Right renal cortex interstitium (tissue), 3 donors: Measurements from ENCODE around the gene RTN4RL1. TPM values are rescaled to one million over a fixed set of nuclear protein-coding genes. Genes with fewer than 3 reads are reported as not detected.
"Not testable (repeated sequence)": the region's sequence is repeated elsewhere in the genome, so short reads cannot be mapped to it uniquely, and the experiment has no call there.

Source experiments
- DNase-seq, 3 donors: peaks; one replicate each; pipeline ENCODE4 v3.0.0-alpha.2; 2013; ENCODE audit warnings: low read depth in 3 of 3, low spot score in 2 of 3
- polyA plus RNA-seq, 3 donors: library from polyadenylated mRNA; unstranded; fragments of 120-200 nt; gene quantifications; one replicate each; pipeline ENCODE4 v1.2.1, GENCODE V29; 2013; ENCODE audit not compliant: insufficient read length in 3 of 3

Gene RTN4RL1
- polyA plus RNA-seq, 3 donors = 0.72 to 1.8 (median 1.3) TPM

DNA sequence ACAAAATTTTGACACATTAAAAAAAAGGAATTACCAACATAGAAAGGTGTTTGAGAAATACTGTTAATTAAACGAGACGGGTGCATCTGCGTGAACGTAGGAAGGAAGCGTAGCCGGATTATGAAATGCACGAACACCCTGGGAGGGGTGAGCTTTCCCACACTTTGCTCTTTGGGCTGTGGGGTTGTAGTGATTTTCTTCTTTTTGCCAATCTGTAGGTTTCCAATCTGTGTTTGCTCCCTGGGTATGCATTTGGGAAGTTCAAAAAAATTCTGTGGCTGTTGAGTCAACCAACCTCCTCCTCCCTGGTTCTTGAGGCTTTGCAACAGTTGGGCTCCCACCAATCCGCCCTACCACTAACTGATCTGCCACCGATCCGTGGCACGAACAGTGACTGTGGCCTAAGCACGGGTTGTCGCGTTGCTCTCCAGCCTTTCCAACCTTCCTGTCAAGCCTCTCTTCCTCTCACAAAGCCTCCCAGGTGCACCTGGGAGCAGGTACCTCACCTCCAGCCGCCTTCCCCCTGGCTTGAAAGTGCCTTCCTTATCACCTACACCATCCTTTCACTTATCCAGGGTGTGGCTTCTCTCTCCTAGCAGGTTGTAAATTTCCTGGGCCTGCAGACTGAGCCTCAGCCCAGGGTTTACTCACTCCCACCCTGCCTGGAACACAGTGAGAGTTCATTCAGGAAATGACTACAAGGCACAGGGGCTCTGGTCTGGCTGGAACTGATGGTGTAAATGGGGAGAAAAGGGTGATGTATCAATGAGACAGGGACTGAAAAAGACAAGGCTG is 16.6 kb downstream of the RTN4RL1 start:
- DNase-seq = no peak

DNA sequence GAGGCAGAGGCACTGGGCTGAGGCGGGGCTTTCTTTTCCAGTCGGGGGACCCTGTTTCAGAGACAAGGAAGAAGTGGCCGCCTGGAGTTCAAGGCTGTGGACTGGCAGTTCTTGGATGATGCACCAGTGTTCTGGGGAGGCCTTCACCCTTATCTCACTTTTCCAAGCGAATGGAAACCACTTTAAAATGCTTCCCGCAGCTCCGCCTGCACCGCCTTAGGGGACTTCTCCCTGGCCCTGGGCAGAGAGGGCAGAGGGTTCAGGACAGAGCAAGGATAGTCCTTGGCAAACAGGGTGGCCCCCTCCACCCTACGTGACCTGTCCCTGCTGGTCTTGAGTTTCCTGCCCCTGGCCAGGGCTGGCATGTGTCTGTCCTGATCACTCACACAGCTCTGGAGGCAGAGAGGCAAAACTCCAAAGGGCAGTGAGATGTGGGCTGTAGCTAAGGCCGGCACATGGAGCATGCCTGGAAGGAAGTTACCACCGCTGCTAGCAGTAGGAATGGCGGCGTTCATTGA is 20.6 kb downstream of the RTN4RL1 start:
- DNase-seq = no peak

DNA sequence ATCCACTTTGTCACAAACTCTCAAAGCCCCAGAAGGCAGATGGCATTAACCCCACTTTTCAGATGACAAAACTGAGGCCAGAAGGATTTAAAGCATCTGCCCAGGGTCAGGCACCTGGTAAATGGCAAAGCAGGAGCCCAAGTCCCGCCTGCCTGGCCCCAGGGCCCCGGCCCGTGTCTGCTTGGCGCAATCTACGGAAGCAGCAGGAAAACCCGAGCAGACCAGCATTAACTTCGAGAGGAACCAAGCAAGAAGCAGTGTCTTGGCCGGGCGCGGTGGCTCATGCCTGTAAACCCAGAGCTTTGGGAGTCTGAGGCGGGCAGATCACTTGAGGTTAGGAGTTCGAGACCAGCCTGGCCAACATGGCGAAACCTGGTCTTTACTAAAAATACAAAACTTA is 21.6 kb downstream of the RTN4RL1 start:
- DNase-seq = no peak

DNA sequence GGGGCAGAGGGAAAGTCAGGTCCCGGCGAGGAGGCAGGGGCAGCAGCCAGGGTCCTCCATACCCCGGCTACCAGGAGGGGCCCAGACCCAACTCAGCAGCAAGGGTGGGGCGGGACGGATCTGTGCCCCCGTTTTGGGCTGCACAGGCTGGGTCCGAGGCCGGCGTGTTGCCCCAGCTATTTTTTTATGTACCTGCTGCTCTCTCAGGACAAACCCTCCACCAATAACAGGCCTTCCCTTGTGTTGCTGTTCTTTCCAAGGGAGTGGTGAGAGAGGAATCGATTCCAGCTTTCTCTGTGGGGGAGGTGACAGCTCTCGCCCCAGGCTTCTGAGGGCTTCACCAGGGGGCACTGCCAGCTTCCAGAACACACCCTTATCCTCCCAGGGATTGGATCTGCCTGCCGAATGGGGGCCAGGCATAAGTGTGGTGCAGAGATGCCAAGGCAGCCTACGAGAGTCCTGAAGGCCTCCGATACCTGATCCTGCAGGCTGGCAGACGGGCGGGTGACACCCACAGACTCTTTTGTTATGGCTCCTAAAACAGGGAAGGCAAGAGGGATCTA is 22.3 kb downstream of the RTN4RL1 start:
- no peak for DNase-seq

DNA sequence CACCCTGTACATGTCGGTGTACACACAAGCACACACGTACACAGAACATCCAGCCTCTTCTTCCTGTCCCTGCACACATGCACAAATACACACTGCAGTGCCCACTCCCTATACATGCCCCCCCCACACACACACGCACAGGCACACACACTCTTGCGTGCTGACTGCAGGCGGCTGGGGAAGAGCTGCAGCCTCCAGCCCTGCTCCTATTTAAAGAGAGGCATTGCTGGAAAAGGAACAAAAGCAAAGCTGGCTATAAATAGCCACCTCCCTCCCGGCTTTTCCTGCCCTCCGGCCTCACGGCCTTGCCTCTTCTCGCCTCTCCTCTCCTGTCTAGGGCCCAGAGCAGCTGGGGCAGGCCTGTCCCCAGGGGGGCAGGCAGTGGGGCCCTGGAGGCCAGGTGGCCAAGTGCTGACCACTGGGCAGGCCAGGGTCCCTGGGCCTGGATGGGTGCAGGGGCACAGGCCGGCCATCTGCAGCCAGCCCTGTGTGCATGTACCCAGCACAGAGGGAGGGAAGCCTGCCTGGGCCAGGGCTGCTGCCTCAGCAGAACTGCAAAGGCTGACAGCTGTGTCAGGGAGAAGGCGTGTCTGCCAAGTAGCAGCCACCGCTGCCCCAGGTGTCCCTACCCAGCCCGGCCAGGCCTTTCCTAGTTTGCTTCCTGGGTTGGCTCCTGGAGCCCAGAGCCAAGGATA is 25.4 kb downstream of the RTN4RL1 start:
- DNase-seq = no peak

DNA sequence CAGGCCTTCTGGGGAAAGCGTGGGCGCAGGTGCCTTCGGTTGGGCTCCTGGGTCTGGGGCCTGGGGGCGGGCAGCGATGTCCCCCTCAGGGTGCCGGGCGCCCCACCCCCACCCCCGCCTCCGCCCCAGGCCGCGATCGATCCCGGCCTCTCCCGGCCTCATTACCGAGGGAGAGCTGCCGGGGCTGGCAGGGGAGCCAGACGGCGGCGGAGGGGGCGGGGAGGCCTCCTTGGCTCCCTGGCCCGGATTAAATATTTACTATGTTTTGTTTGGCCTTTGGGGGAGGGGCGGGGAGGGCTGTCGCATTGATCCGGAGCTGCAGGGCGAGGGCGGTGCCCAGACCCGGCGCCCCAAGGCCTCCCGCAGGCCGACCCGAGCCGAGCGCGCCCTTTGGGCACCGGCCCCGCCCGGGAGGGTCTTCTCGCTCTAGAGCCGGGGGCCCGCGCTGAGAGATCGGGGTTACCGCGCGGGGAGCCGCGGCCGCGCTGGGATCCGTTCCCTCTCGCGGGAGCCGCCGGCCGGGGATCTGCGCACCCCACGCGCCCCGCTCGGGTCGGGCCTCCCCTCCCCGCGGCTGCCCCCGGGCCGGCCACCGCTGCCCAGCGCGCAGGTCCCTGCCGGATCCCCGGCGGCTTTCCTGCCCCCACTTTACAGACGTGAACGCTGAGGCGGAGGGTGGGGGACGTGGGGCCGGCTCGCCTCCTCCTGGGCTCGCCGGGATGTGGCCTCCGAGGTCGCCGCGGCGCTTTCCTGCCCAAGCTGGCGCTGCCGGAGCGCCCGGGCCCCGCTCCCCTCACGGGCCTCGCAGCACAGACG is 27.0 kb downstream of the RTN4RL1 start:
- DNase-seq = no peak

DNA sequence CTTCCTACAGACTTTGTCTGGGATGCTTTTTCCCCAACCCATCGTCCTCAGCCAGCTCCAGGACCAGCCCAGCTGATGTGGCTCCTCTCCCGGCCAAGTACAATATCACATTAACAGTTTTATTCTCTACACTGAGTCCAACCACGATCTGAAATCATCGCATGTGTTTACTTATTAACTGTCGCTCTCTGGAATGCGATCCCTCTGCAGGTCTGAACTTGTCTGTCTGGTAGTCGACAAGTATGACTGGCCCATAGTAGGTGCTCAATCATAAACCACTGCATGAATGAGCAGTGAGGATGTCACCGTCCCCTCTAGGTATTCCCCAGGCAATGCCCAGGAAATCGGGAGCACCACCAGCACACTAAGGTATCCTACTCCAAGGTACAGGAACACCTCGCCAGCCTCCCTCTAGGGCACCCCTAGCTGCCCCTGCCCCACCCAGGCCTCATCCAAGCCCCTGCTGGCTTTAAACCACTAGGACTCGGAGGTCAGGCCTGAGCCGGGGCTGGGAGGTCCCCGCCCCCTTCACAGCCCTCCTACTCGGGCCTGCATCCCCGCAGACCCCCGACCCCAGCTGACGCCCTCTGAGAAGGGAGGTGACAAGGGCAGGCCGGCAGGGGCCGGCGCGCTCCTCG is 27.7 kb downstream of the RTN4RL1 start:
- no peak for DNase-seq

DNA sequence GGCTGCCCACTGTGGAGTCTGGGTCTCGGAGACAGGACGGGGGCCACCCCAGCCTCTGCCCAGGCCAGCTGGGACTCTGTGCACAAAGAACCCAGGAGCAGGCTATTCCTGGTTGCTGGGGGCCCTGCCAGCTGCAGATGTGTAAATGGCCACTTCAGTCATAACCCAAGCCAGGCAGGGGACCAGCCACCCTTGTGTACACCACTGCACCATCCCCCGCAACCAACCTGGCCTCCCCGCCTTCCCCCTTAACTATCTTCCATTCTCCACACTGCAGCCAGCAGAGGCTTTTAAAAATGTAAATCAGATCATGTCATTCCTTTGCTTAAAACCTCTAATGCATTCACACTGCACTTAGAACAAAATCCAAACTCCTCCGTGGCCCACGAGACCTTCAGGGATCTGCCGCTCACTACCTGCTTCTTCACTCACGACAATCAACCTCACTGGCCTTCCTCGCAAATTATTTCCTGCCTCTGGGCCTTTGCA is 28.3 kb downstream of the RTN4RL1 start:
- no peak for DNase-seq

DNA sequence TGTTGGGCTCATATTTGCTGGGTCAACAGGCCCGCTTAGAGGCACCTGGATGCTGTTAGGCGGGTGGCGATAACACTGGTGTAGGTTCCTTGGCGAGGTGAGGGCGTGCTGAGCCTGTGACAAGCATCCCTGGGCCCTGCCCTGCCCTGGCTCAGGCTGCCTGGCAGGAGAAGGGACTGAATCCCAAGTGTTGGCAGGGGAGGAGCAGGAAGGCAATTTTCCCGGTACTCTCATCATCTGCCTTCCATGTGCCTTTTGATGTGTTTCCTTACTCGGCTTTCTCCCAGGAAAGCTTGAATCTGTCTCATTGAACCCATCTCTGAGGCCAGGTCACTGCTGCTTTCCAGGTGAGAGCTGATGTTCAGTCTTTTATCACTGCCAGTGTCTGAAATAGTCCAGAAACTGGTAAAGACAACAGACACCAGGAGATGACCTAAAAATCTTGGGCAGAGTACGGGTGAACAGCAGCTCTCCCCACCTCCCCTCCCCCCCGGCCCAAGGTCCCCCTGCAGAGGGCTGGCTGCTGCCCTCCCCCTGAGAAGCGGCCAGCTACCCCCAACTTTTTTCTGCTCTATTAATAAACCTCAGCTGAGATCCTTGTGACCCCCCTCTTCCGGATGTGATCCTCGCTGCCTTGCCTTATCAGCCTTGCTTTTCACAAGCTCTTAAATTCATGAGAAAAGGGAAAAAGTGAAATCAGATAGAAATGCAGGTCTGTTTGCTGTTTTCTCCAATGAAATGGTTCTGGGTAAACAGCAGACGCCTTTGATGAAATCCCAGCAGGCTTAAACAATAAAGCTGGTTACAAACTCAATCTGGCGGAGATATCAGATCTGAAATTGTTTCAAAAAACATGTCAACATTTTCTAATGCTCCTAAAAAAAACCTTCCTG is 29.0 kb downstream of the RTN4RL1 start:
- DNase-seq = no peak

DNA sequence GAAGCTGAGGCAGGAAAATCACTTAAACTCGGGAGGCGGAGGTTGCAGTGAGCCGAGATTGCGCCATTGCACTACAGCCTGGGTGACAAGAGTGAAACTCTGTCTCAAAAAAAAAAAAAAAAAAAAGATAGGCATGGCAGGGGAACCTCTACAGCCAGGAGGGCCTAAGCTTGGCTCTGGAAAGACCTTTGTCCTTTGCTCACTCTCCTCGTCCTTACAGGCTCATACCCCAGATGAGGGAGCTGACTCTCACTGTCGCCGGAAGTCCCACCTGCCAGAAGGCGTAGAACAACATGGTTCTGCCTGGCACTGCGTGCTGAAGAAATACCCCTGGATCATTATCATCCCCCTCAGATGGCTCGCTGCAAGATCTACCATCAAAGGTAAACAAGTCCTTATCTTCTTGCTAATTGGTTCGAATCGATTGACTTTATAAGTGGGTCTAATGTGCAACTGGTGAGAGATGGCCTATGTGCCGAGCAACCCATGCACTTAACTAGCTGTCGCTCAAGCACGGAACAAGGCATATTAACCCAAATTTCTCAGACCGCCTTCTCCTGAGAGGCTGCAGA is 29.7 kb downstream of the RTN4RL1 start:
- no peak for DNase-seq

DNA sequence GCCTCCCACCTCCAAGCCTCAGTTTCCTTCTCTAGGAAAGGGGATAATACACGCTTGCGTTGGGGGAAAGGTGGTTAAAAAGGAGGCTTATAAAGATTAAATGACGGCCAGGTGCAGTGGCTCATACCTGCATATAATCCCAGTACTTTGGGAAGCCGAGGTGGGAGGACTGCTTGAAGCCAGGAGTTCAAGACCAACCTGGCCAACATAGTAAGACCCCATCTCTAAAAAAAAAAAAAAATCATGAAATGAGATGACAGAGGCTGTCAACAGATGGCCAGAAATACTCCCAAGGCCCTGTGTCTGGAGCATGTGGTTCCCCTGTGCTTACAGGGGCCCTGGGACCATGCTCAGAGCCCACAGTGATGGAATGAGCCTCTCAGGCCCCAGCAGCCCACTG is 30.4 kb downstream of the RTN4RL1 start:
- no peak for DNase-seq

DNA sequence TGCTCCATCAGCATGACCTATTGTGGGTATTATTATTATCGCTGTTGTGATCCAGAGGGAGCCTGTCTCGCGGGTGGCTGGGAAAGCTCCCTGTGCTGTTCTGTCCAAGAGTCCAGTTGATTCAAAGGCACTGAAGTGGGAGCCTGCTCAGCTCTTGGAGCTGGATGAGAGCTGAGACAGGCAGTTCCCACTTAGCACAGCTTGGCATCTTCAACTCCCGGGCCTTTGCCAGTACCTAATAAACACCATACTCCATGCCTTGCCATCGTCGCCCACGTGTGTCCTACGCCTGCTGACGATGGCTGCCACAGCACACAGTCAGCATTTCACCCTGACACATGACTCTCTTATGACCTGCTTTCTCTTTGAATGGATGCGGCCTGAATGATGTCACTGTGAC is 32.6 kb downstream of the RTN4RL1 start:
- no peak for DNase-seq

DNA sequence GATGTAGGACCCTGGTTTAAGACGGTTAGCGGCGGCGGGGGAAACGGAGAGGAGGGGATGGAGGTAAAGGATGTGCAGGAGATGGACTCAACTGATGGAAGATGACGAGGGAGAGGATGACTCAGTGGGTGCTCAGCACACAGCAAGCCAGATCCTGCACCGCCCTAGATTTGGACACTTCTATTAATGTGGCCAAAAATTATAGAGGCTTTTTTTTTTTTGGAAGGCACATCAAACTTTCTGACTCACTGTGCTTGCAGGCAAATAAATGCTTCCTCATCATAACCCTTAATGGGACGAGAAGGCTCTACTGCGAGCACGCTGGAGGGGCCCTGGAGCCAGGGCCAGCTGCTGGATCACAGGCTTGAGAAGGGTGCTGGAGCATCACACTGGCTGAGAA is 36.0 kb downstream of the RTN4RL1 start:
- DNase-seq = no peak

DNA sequence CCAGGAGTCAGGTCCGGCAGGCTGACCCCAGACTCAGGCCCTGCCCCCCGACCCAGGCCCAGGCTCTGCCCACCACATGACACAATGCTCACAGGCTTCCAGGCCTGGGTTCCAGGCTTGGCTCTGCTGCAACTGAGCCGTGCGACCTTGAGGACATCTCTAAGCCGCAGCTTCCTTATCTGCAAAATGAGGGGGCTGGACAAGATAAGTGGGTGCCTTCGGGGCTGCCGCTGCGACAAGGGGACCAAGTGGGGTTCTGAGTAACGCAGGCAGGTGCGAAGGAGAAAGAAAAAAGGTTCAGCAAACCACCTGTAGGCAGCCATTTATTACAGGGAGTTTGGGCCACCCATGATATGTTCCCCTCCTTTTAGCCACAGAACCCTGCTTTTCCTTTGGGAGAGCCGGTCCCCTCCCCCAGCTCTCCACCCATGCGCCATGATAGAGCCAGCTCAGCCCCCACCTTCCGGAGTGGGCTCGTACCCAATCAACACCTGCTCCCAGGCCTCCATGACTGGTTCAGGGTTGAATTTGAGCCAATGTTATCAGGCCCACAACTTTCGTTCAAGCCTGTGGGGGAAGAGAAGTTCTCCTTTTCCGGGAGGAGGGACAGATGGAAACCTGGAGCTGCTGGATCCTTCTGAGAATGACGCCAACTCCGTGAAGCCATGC is 38.2 kb downstream of the RTN4RL1 start:
- no peak for DNase-seq

DNA sequence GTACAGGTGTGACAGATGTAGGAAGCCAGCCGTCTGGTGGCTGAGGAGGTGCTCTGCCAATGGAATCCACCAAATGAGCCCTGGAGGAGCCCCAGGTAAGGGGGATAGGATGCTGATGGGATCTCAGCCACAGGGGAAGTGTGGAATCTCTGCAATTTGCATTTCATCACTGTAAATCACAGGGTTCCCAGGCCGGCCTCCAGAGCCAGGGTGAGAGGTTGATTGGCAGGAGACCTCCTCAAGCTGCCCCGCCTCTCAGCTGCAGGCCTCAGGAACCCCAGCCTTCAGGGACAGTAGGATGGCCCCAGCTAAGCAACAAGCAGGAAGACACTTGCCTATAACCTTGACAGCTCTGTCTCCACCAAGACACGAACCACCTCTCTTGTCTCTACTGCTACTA is 39.4 kb downstream of the RTN4RL1 start:
- no peak for DNase-seq

DNA sequence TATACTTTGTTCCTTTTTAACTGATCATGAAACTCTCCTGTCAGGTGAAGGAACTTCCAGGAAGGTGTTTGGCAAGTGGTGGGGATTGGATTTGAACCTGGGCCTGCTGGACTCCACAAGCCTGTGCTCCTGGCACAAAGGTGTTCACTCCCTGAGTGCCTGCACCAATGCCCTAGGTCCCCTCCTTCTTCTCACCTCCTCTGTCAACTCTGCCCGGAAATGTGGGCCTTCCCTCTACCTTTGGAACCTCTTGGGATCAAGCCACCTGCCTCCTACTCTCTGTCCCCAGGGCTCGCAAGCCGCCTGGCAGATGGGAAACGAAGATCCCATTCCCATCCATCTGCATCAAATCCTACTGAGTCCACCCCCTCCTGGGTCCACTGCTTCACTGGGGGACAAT is 40.0 kb downstream of the RTN4RL1 start:
- DNase-seq = no peak

DNA sequence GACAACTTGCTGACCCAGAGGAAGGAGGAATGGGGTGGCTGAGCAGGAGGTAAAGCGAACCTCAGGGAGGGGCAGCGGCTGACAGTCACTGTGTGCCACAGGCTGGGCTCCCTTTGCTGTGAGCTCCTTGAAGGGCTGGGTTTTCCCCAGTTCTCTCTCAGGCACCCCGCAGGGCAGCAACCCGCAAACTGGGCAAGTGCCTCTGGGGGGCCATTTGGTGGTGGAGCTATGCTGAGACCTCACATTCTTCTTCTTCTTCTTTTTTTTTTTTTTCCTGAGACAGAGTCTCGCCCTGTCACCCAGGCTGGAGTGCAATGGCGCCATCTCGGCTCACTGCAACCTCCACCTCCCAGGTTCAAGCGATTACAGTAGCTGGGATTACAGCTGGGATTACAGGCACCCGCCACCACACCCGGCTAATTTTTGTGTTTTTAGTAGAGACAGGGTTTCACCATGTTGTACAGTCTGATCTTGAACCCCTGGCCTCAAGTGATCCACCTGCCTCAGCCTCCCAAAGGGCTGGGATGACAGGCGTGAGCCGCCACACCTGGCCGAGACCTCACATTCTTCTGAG is 42.3 kb downstream of the RTN4RL1 start:
- DNase-seq = not testable (repeated sequence)

DNA sequence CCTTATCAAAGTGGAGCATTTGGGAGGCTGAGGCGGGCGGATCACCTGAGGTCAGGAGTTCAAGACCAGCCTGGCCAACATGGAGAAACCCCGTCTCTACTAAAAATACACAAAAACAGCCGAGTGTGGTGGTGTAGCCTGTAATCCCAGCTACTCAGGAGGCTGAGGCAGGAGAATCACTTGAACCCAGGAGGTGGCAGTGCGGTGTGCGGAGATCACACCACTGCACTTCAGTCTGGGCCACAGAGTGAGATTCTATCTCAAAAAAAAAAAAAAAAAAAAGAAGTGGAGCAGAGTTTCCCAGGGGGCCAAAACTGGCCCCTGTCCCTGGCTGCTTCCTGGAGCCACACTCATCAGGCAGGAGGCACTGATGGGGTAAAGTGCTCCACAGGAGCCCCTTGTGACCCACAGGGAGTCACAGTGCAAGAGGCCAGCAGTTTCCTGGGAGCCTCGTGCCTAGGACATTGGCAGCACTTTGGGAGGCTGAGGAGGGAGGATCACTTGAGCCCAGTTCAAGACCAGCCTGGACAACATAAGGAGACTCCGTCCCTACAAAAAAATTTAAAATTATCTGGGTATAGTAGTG is 44.4 kb downstream of the RTN4RL1 start:
- no peak for DNase-seq
